ENCODE data around the gene THAP12.

The THAP12 gene

DNA sequence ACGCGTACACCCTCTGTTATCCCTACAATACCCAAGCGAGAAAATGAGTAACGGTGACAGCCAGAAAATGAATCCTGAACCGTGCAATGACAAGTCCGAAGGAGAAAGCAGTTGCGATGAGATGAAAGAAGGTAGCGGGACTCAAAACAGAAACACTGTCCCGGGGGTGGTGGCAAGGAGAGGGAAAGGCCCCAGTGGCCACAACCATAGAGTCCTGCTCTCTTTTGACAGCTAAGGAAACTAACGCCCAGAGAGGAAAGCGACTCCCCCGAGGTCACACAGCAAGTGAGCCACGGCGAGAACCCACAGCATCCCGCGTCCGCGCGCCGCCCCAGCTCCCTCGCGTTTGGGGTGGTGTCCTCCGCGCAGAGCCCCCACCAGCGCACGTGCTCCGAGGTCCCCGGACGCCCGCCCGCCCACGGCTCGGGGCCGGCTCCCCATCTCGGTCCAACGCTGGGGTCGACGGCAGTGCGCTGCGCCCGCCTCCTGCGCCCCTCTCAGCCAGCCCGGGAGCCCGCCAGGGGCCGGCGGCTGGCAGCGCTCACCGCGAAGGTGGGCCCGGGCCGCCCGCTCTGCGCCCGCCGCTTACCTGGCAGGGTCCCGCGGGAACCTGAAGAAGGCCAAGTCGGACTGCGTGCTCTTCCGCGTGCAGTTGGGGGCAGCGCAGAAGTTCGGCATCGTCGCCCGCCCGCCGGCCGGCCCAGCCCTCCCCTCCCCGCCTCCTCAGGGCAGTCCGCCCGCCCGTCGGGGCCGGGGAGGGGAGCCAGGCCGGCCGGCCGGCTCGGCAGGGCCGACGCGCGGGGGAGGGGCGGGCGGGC, 564 bp downstream of the THAP12 start:
- peak overlapping the region; percentile 65 for H3K27ac ChIP-seq (ENCODE audit: insufficient read depth, low read length, poor library complexity, severe bottlenecking)
- H3K4me1 ChIP-seq (ENCODE audit: control insufficient read depth, insufficient read depth, low read length, poor library complexity, severe bottlenecking), result peaks cover 3% of the 10 kb centered on the region
- no peaks in the 10 kb centered on the region for H3K9me3 ChIP-seq (ENCODE audit: control insufficient read depth, low read length)
- H3K36me3 ChIP-seq (ENCODE audit: control insufficient read depth, insufficient read depth, low read length), result no peaks in the 10 kb centered on the region
- peak overlapping the region; percentile 70 for H3K4me3 ChIP-seq (ENCODE audit: insufficient read depth, low read depth, low read length, poor library complexity, severe bottlenecking)
- H3K27me3 ChIP-seq (replicated peaks; ENCODE audit: control insufficient read depth, insufficient read depth, low read length, poor library complexity, severe bottlenecking), result no peaks in the 10 kb centered on the region
- peak; percentile 17 to 31 (median 20) for DNase-seq

- no peaks in the 10 kb centered on the region for H3K9me3 ChIP-seq (ENCODE audit: control insufficient read depth, low read length)
- peaks cover 4% of the 10 kb centered on the region for H3K4me1 ChIP-seq (ENCODE audit: control insufficient read depth, insufficient read depth, low read length, poor library complexity, severe bottlenecking)
- H3K27me3 ChIP-seq (replicated peaks; ENCODE audit: control insufficient read depth, insufficient read depth, low read length, poor library complexity, severe bottlenecking), result no peaks in the 10 kb centered on the region
- H3K4me3 ChIP-seq (ENCODE audit: insufficient read depth, low read depth, low read length, poor library complexity, severe bottlenecking), result peak overlapping the region; percentile 70
- DNase-seq, result no peak
- no peaks in the 10 kb centered on the region for H3K36me3 ChIP-seq (ENCODE audit: control insufficient read depth, insufficient read depth, low read length)
- H3K27ac ChIP-seq (ENCODE audit: insufficient read depth, low read length, poor library complexity, severe bottlenecking), result peak overlapping the region; percentile 65
Measured at GRCh38 chr11:76379807-76380158, 1.1 kb downstream of the THAP12 start.

DNA sequence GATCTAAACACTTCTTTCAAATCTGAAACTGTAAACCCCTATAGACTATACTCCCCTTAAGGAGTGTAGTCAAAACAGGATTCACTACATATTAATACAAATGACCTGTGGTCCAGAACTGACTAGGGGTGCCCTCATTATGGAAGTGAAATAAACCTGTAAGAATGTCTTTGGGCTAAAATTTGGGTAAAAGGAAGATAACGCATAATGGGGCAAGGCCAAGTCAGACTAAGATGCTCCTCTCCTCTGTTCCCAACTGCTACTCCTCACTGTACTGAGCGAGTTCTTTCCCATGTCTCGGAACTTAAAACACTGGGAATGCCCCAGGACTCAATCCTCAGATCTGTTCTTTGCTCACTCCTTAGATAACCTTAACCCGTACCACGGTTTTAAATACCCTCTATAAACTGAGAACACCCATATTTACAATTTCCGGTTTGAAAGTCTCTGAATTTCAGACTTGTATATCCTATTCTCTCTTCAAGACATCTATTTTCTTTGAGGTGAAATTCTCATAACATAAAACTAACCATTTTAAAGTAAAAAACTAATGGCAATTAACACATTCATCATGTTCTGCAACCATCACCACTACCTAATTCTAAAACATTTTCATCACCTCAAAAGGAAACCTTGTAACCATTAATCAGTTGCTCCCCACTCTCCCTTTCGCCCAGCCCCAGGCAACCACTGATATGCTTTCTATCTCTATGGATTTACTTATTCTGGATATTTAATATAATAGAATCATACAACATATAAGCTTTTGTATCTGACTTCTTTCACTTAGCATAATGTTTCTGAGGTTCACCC, 4.0 kb downstream of the THAP12 start:
- H3K4me1 ChIP-seq (ENCODE audit: control insufficient read depth, insufficient read depth, low read length, poor library complexity, severe bottlenecking), result peaks cover 4% of the 10 kb centered on the region
- no peak overlapping the region for H3K4me3 ChIP-seq (ENCODE audit: insufficient read depth, low read depth, low read length, poor library complexity, severe bottlenecking)
- H3K27ac ChIP-seq (ENCODE audit: insufficient read depth, low read length, poor library complexity, severe bottlenecking), result no peak overlapping the region
- no peaks in the 10 kb centered on the region for H3K27me3 ChIP-seq (replicated peaks; ENCODE audit: control insufficient read depth, insufficient read depth, low read length, poor library complexity, severe bottlenecking)
- DNase-seq, result no peak
- no peaks in the 10 kb centered on the region for H3K36me3 ChIP-seq (ENCODE audit: control insufficient read depth, insufficient read depth, low read length)
- H3K9me3 ChIP-seq (ENCODE audit: control insufficient read depth, low read length), result no peaks in the 10 kb centered on the region

- peaks cover 10% of the 10 kb centered on the region for H3K4me1 ChIP-seq (ENCODE audit: control insufficient read depth, insufficient read depth, low read length, poor library complexity, severe bottlenecking)
- no peaks in the 10 kb centered on the region for H3K36me3 ChIP-seq (ENCODE audit: control insufficient read depth, insufficient read depth, low read length)
Measured at GRCh38 chr11:76371170-76371569, 9.8 kb downstream of the THAP12 start.

DNA sequence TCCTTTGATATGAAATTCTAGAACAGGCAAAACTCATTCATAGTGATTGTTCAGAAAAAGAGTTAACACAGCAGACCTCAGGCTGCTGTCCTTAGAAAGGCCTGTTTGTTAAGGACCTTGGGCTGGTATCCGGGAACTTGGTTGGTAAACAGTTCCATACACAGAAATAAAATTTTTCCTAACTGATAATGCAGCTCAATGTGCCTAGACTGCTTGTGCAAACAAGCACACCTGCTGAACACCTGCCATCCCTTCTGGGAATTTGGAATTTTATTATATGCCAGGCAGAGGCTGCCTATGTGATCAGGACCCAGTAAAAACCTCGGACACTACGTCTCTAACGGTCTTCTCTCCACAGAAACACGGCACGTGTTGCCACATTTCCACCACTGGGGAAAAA, 11.5 kb downstream of the THAP12 start:
- peaks cover 4% of the 10 kb centered on the region for H3K36me3 ChIP-seq (ENCODE audit: control insufficient read depth, insufficient read depth, low read length)
- H3K27ac ChIP-seq (ENCODE audit: insufficient read depth, low read length, poor library complexity, severe bottlenecking), result no peak overlapping the region
- no peaks in the 10 kb centered on the region for H3K27me3 ChIP-seq (replicated peaks; ENCODE audit: control insufficient read depth, insufficient read depth, low read length, poor library complexity, severe bottlenecking)
- peaks cover 5% of the 10 kb centered on the region for H3K4me1 ChIP-seq (ENCODE audit: control insufficient read depth, insufficient read depth, low read length, poor library complexity, severe bottlenecking)
- no peak for DNase-seq
- no peak overlapping the region for H3K4me3 ChIP-seq (ENCODE audit: insufficient read depth, low read depth, low read length, poor library complexity, severe bottlenecking)
- H3K9me3 ChIP-seq (ENCODE audit: control insufficient read depth, low read length), result no peaks in the 10 kb centered on the region

More at GRCh38 chr11:76371170-76371569, 9.8 kb downstream of the THAP12 start:
- Histone ChIP-seq H3K27me3 (replicated peaks; ENCODE audit: control insufficient read depth, insufficient read depth, low read length, poor library complexity, severe bottlenecking) (no peaks in the 10 kb centered on the region), H3K9me3 (ENCODE audit: control insufficient read depth, low read length) (no peaks in the 10 kb centered on the region), H3K27ac (ENCODE audit: insufficient read depth, low read length, poor library complexity, severe bottlenecking) (no peak overlapping the region), H3K4me3 (ENCODE audit: insufficient read depth, low read depth, low read length, poor library complexity, severe bottlenecking) (no peak overlapping the region)
- DNase-seq, result no peak

DNA sequence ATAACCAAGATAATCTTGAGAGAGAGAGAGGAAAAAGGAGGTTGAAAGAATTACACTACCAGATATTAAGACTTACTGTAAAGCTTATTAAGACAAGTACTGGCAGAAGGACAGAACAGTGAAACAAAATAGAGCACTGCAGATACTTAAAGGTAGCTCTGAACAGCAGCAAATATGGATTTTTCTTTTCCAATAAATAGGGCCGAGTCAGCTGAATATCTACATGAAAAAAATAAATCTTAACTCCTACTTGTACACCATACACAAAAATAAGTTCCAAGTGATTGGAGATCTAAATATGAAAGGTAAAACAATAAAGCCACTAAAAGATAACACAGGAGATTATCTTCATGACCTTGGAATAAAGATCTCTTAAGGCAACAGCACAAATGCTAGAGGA, 12.4 kb downstream of the THAP12 start:
- H3K4me1 ChIP-seq (ENCODE audit: control insufficient read depth, insufficient read depth, low read length, poor library complexity, severe bottlenecking), result peaks cover 5% of the 10 kb centered on the region
- no peaks in the 10 kb centered on the region for H3K9me3 ChIP-seq (ENCODE audit: control insufficient read depth, low read length)
- no peak for DNase-seq

DNA sequence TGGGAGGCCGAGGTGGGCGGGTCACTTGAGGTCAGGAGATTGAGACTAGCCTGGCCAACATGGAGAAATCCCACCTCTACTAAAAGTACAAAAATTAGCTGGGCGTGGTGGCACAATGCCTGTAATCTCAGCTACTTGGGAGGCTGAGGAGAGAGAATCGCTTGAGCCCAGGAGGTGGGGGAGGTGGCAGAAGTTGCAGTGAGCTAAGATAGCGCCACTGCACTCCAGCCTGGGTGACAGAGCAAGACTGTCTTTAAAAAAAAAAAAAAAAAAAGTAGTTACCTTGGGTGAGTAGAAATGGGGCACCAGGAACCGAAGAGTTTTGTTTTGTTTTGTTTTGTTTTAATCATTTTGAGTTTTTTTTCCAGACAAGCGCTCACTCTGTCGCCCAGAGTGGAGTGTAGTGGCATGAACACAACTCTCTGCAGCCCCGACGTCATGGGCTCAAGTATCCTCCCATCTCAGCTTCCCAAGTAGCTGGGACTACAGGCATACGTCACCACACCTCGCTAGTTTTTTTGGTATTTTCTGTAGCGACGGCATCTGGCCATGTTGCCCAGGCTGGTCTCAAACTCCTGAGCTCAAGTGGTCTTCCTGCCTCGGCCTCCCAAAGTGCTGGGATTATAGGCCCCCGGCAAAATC, 15.8 kb downstream of the THAP12 start:
- H3K27ac ChIP-seq (ENCODE audit: insufficient read depth, low read length, poor library complexity, severe bottlenecking), result no peak overlapping the region
- no peaks in the 10 kb centered on the region for H3K4me1 ChIP-seq (ENCODE audit: control insufficient read depth, insufficient read depth, low read length, poor library complexity, severe bottlenecking)
- no peak for DNase-seq
- H3K9me3 ChIP-seq (ENCODE audit: control insufficient read depth, low read length), result no peaks in the 10 kb centered on the region
- H3K36me3 ChIP-seq (ENCODE audit: control insufficient read depth, insufficient read depth, low read length), result peaks cover 8% of the 10 kb centered on the region
- H3K27me3 ChIP-seq (replicated peaks; ENCODE audit: control insufficient read depth, insufficient read depth, low read length, poor library complexity, severe bottlenecking), result no peaks in the 10 kb centered on the region
- H3K4me3 ChIP-seq (ENCODE audit: insufficient read depth, low read depth, low read length, poor library complexity, severe bottlenecking), result no peak overlapping the region

More for the DNA sequence above, 12.4 kb downstream of the THAP12 start:
- no peak overlapping the region for H3K27ac ChIP-seq (ENCODE audit: insufficient read depth, low read length, poor library complexity, severe bottlenecking)
- no peaks in the 10 kb centered on the region for H3K27me3 ChIP-seq (replicated peaks; ENCODE audit: control insufficient read depth, insufficient read depth, low read length, poor library complexity, severe bottlenecking)
- peaks cover 4% of the 10 kb centered on the region for H3K36me3 ChIP-seq (ENCODE audit: control insufficient read depth, insufficient read depth, low read length)
- no peak overlapping the region for H3K4me3 ChIP-seq (ENCODE audit: insufficient read depth, low read depth, low read length, poor library complexity, severe bottlenecking)

- Histone ChIP-seq H3K27ac (ENCODE audit: insufficient read depth, low read length, poor library complexity, severe bottlenecking) (no peak overlapping the region), H3K36me3 (ENCODE audit: control insufficient read depth, insufficient read depth, low read length) (peaks cover 15% of the 10 kb centered on the region), H3K9me3 (ENCODE audit: control insufficient read depth, low read length) (no peaks in the 10 kb centered on the region), H3K27me3 (replicated peaks; ENCODE audit: control insufficient read depth, insufficient read depth, low read length, poor library complexity, severe bottlenecking) (no peaks in the 10 kb centered on the region), H3K4me3 (ENCODE audit: insufficient read depth, low read depth, low read length, poor library complexity, severe bottlenecking) (no peak overlapping the region), H3K4me1 (ENCODE audit: control insufficient read depth, insufficient read depth, low read length, poor library complexity, severe bottlenecking) (no peaks in the 10 kb centered on the region)
- no peak for DNase-seq
Measured at GRCh38 chr11:76362716-76363115, 18.2 kb downstream of the THAP12 start.

- no peak overlapping the region for H3K4me3 ChIP-seq (ENCODE audit: insufficient read depth, low read depth, low read length, poor library complexity, severe bottlenecking)
- no peaks in the 10 kb centered on the region for H3K9me3 ChIP-seq (ENCODE audit: control insufficient read depth, low read length)
- H3K27me3 ChIP-seq (replicated peaks; ENCODE audit: control insufficient read depth, insufficient read depth, low read length, poor library complexity, severe bottlenecking), result no peaks in the 10 kb centered on the region
- DNase-seq, result no peak
- no peak overlapping the region for H3K27ac ChIP-seq (ENCODE audit: insufficient read depth, low read length, poor library complexity, severe bottlenecking)
- peaks cover 18% of the 10 kb centered on the region for H3K36me3 ChIP-seq (ENCODE audit: control insufficient read depth, insufficient read depth, low read length)
- H3K4me1 ChIP-seq (ENCODE audit: control insufficient read depth, insufficient read depth, low read length, poor library complexity, severe bottlenecking), result no peaks in the 10 kb centered on the region
Measured at GRCh38 chr11:76361776-76362175, 19.2 kb downstream of the THAP12 start.

- H3K9me3 ChIP-seq (ENCODE audit: control insufficient read depth, low read length), result no peaks in the 10 kb centered on the region
- H3K27me3 ChIP-seq (replicated peaks; ENCODE audit: control insufficient read depth, insufficient read depth, low read length, poor library complexity, severe bottlenecking), result no peaks in the 10 kb centered on the region
- no peak for DNase-seq
- no peak overlapping the region for H3K4me3 ChIP-seq (ENCODE audit: insufficient read depth, low read depth, low read length, poor library complexity, severe bottlenecking)
- peaks cover 18% of the 10 kb centered on the region for H3K36me3 ChIP-seq (ENCODE audit: control insufficient read depth, insufficient read depth, low read length)
- no peaks in the 10 kb centered on the region for H3K4me1 ChIP-seq (ENCODE audit: control insufficient read depth, insufficient read depth, low read length, poor library complexity, severe bottlenecking)
- no peak overlapping the region for H3K27ac ChIP-seq (ENCODE audit: insufficient read depth, low read length, poor library complexity, severe bottlenecking)
Measured at GRCh38 chr11:76361374-76361773, 19.6 kb downstream of the THAP12 start.
